Colon (tissue), 2 donors: ENCODE data around the gene LRP11.
"Not testable (repeated sequence)": the region's sequence is repeated elsewhere in the genome, so short reads cannot be mapped to it uniquely, and the experiment has no call there.

Experiments
- FAIRE-seq: peaks from 2 replicates; lab custom pipeline; 2012; peaks lifted over from hg19 to GRCh38; lab: Jason Lieb, UNC
- donor health status: control.
- donor health status: control.

LRP11 gene

DNA sequence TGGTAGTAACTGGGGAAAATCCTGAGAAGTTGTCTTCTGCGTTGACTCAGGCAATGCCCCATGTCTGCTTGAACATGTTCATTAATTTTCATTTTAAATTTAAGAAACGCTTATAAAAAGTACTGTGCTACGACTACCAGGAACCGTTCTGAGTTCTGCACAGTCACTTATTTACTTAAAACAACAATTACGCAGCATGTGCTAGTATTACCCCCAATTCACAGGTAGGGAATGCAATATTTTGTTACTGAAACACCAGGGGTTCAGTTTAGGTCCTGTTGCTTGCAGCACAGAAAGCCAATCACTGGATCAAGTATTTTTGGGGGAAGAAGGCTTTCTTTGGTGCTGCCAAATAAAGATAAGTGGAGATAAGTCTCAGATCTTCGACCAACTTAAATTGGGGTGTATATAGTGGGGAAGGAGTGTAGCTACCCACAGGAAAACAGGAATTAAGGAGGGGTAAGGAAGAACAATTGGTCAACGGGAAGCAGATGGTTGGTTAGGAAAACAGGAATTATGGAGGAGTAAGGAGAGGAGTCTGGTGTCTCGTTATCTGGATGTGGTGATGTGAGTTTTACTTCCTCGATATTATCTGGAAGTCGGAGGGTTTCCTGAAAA is 5.2 kb upstream of the LRP11 start:
- no peak for FAIRE-seq

DNA sequence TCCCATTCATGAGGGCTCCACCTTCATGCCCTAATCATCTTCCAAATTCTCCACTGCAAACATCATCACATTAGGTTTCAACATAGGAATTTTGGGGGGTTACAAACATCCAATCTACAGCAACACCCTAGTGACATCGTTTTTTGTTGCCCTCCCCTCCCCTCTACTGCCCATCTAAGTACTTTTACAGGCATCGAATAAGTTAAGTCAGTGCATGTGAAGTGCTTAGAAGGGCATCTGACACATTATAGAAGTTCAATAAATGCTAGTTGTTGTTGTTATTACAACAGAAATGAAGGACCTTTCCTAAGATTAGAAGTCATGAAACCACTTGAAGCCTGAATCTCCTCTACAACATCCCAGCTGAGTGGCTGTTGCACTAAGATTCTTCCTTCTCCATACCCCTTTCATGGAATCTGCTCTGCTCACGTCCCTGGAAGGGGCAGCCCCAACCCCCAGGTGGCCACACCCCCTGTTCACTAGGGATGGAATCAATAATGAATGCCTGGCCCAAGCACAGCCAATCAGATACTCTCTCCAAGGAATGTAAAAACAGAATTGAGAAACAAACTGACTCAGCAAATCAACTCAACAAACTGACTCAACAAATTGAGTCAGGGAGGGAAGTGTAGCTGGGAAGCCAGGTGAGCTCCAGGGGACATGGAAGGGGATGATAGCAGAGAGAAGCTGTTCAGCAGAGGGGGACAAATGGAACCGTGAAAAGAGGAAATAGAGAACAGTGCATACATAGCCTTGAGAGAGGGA is 3.9 kb upstream of the LRP11 start:
- no peak for FAIRE-seq

DNA sequence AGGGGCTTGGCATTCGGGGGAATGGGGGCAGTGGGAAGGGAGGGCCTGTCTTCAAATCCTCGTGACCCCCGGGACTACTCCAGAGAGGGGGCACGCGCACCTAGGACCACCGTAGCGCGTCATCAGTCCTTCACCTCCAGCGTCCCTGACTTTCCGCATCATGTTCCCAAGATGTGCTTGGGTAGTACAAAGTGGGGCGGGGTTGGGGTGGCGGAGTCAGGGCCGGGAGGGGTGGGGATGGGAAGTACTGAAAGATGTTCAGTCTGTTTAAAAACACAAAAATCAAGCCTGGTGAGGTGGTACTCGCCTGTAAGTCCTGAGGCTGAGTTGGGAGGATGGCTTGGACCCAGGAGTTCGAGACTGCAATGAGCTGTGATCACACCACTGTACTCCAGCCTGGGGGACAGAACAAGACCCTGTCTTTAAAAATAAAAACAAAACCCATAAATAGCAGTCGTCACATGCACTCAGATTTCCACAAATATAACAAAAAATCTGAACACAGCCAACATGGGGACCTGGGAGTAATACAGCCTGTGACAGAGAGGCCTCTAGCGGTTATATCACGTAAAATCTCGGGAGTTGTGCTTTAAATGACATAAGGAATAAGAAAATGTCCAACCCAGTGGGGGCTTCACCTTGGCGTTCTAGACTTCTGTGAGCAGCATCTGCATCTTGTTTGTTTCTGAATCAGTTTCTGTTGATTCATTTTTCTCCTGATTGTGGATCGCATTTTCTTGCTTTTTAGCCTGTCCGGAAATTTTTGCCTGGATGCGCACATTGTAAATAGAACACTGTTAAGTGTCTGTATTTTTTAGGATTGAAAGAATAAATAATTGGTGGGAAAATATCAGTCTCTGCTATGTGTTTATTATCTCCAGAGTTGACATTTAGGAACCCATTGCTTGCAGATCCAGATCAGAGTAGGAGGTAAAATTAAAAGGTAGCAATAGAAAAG is 698 bp upstream of the LRP11 start:
- FAIRE-seq = no peak

GRCh38 chr6:149862922-149863697 is 1.0 kb downstream of the LRP11 start:
- no peak for FAIRE-seq

DNA sequence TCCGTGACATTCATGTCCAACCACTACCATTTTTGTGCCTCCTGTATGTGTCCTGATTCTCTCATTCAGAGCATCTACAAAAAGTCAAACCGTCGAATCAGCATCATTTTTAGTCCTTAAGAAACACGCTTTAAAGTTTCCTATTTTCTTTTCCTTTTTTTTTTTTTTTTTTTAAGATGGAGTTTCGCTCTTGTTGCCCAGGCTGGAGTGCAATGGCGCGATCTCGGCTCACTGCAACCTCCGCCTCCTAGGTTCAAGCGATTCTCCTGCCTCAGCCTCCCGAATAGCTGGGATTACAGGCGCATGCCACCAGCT is 1.8 kb downstream of the LRP11 start:
- FAIRE-seq = not testable (repeated sequence)

DNA sequence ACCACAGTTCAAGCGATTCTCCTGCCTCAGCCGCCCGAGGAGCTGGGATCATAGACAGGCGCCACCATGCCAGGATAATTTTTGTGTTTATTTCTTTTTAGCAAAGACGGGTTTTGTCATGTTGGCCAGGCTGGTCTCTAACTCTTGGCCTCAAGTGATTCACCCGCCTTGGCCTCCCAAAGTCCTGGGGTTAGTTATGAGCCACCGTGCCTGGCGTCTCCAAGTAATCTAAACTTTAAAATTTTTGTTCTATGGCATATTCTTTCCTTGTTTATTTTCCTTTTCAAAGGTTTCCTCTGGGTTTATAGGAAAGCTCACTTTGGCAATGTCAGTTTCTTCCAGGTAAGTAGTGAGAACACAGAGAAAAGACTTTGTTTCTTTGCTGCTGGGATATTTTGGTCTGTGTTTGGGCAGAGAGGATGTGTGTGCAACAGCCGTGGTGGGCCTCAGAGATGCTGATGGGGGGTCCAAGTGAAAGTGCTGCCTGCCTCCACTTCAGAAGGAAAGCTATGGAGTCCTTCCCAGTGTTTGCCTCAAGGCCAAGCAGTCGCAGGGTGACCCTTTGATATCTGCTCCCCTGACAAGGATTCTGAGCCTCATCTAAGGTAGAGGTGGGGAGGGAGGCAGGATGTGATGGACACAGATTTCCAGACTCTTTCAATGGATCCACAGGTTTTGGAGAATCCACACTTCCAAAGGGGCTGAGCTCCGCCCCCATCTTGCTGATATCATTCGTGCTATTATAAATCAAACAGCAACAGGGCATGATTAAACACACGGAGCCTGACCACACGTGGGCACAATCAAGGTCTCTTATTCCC is 2.3 kb downstream of the LRP11 start:
- FAIRE-seq = no peak

DNA sequence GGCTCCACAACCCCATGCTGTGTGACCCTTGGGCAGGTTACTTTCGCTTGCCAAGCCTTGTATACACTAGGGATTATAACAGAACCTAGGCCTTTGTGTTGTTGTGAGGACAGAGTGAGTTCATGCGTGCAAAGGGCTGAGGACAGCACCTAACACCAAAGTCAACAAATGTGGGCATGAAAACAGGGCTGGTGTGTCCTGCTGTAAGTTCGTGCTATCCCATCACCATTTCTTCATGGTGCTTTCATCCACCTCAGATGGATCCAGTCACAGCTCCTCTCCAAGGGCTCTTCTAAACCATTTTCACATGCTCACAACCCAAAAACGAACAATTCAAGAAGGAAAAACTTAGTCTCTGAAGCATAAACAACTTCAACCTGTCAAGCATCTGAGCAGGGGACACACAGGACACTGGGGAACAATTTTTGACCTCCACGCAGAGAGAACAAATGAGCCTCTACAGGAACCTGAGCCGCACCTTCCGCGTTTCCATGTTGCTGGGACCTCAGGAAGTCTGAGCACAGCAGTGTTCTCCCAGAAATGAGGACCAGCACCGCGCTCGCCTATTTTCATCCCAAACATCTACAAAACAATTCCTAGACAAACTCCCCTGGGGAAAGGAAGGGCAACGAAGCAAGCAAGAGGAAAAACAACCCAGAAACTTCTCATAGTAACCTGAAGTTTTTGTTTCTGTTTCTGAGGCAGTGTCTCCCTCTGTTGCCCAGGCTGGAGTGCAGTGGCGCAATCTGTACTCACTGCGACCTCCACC is 3.1 kb downstream of the LRP11 start:
- FAIRE-seq = no peak

- FAIRE-seq = no peak
Observed at GRCh38 chr6:149860513-149860833, 3.7 kb downstream of the LRP11 start.

- no peak for FAIRE-seq
Observed at GRCh38 chr6:149859938-149860337, 4.2 kb downstream of the LRP11 start.

DNA sequence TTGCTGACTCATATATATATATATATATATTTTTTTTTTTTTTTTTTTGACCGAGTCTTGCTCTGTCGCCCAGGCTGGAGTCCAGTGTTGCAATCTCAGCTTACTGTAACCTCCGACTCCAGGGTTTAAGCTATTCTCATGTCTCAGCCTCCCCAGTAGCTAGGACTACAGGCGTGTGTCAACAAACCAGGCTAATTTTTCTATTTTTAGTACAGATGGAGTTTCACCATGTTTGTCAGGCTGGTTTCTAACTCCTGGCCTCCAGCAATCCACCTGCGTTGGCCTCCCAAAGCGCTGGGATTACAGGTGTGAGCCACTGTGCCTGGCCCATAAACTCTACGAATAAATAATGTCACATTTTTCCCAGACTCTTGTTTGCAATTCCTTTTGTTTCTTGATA is 4.8 kb downstream of the LRP11 start:
- FAIRE-seq = no peak

DNA sequence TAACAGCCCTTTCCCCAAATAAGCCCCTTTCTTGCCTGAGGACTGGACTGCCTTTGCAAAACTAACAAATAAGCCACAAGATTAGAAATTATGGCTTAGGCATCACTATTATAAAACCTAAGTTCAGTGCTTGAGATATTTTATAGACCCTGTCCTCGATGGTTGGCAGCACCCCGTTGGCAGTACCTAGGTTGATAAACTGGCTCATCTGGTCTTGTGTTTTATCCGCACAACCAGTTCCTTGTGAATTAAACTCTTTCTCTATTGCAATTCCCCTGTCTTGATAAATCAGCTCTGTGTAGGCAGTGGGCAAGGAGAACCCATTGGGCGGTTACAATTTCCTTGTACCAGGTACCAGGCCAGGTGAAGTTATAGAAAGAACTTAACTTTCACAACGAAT is 6.6 kb downstream of the LRP11 start:
- FAIRE-seq = no peak

DNA sequence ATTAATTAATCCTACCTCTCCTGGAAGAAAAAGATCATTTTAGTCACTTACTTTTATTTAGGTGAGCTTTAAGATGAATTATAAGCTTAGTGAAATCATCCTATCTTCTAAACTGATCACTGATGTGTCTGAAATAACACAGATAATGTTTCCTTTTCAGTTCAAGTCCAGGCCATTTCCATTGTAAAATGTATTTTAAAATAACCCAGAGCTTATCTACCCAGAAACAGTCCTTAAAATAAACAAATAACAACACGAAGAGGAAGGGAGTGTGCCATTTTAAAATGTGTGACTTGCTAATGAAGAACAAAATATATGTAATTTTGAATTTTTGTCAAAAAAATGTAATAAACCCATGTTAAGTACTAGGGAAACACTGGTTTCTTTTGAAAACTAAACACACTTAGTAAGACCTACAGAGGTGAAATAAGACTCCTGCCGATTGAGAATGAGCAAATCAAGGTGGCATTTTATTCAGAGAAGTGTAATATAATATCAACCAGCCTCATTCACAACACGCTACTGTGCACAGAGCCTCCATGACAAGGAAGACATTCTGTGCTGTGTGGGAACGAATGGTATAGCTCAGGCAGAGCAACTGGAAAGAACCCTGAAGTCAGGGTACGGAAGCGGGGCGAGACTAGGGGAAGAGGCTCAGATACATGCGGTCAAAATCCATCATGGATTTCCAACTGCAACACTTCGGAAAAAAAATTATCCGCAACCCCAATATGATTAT is 7.7 kb downstream of the LRP11 start:
- no peak for FAIRE-seq

- no peak for FAIRE-seq
Observed at GRCh38 chr6:149855741-149856140, 8.4 kb downstream of the LRP11 start.

GRCh38 chr6:149855040-149855654 is 9.0 kb downstream of the LRP11 start:
- FAIRE-seq = no peak

DNA sequence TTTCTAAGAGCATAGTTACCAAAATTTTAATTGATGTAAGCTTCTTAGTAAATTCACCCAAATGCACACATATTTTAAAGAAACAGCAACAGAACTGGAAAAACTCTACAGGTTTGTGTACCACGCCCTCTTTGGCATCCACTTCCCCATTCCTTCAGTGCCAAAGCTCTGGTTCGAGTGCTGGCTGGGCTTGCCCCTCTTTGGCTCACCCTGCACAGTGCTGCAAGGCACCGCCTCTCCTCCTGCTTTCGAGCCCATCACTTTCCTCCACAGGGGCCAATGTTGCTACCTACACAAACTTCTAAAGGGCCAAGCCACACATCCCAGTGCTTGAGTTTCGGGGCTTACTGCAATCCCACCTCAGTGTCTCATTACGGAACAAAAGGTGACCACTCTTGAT is 9.6 kb downstream of the LRP11 start:
- no peak for FAIRE-seq

- not testable (repeated sequence) for FAIRE-seq
Observed at GRCh38 chr6:149854017-149854416, 10.1 kb downstream of the LRP11 start.

DNA sequence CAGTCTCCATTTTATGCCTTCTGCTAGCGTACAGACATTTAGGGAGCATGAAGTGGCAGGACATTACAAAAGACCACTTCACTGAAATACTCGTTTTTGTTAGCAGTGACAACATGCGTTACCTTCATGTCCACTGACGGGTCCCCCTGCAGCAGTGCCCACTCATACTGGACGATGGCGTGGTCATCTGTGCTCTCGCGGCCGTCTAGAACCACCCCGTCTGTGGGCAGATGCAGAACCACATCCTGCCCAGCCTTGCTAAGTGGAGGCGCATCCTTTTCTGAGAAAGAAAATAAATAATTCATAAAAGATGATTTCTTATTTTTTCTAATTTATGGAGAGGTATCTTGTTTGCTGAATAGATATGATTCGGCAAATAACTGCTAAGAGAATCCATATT is 11.3 kb downstream of the LRP11 start:
- FAIRE-seq = no peak

- no peak for FAIRE-seq
Observed at GRCh38 chr6:149852180-149852579, 12.0 kb downstream of the LRP11 start.

GRCh38 chr6:149851461-149852110 is 12.6 kb downstream of the LRP11 start:
- FAIRE-seq = no peak
